Transverse colon (tissue), 4 donors: ENCODE results near the gene ZP3.
"Not testable (repeated sequence)": the region's sequence is repeated elsewhere in the genome, so short reads cannot be mapped to it uniquely, and the experiment has no call there.

Experiments
- CTCF ChIP-seq, 5 experiments: fragments of 200-600 bp in 3 of 5; fragments of 450-650 bp in 2 of 5; sonication (generic) in 3 of 5; IDR thresholded peaks; 1 replicate in 2 of 5; 2 replicates in 3 of 5; pipeline ENCODE4 v1.5.1; 2016 to 2017; ENCODE audit warnings: antibody characterized with exemption in 5 of 5, inconsistent platforms in 3 of 5, mild to moderate bottlenecking in 2 of 5, moderate library complexity in 1 of 5
- EP300 ChIP-seq: sonication (generic); formaldehyde crosslinking; IDR thresholded peaks from one replicate; pipeline ENCODE4 v1.6.1; 2017; ENCODE audit warnings: antibody characterized with exemption, low read depth
- POLR2A ChIP-seq: fragments of 450-650 bp; IDR thresholded peaks from one replicate; pipeline ENCODE4 v1.6.1; 2016; ENCODE audit warnings: antibody characterized with exemption, mild to moderate bottlenecking, moderate library complexity
- POLR2AphosphoS5 ChIP-seq, 3 donors: sonication (generic); formaldehyde crosslinking; IDR thresholded peaks; one replicate each; pipeline ENCODE4 v1.6.1; 2016; ENCODE audit warnings: antibody characterized with exemption in 3 of 3

- not testable (repeated sequence) for TF ChIP-seq CTCF (IDR thresholded peaks at IDR 0.05); POLR2AphosphoS5 (IDR thresholded peaks at IDR 0.05); POLR2A; EP300
Observed at GRCh38 chr7:76479628-76480027, 54.9 kb downstream of the ZP3 start.
